Astrocyte (in vitro differentiated cells and primary cell): ENCODE measurements around the gene PRKRA. TPM values are rescaled to one million over a fixed set of nuclear protein-coding genes. Genes with fewer than 3 reads are reported as not detected.
A peak's percentile ranks its signal among the peaks of the same experiment; 100 is the strongest.

ENCODE experiments used
- DNase-seq: peaks from one replicate; pipeline ENCODE4 v3.0.0-alpha.2; 2010; ENCODE audit warnings: low read depth
- FAIRE-seq: peaks from 2 replicates; lab custom pipeline; 2011; peaks lifted over from hg19 to GRCh38; lab: Jason Lieb, UNC
- H2AFZ ChIP-seq: 2 replicates; pipeline ENCODE4 v1.6.0; 2012; ENCODE audit warnings: low read depth, low read length, inconsistent platforms
- H3K27ac ChIP-seq: 2 replicates; pipeline ENCODE4 v1.5.1; 2011; ENCODE audit warnings: low read depth, low read length, inconsistent platforms
- H3K27me3 ChIP-seq: 2 replicates; pipeline ENCODE4 v1.6.0; 2011; ENCODE audit warnings: low read length, inconsistent platforms; ENCODE audit not compliant: insufficient read depth
- H3K36me3 ChIP-seq: 2 replicates; pipeline ENCODE4 v1.5.1; 2011; ENCODE audit warnings: low read length, inconsistent platforms; ENCODE audit not compliant: insufficient read depth
- H3K4me1 ChIP-seq: 2 replicates; pipeline ENCODE4 v1.5.1; 2011; ENCODE audit warnings: low read length, inconsistent platforms; ENCODE audit not compliant: insufficient read depth
- H3K4me2 ChIP-seq: 2 replicates; pipeline ENCODE4 v1.6.0; 2012; ENCODE audit warnings: low read length, inconsistent platforms
- H3K4me3 ChIP-seq: 2 replicates; pipeline ENCODE4 v1.5.1; 2011; ENCODE audit warnings: low read depth, mild to moderate bottlenecking, low read length, inconsistent platforms; ENCODE audit not compliant: insufficient read depth
- H3K79me2 ChIP-seq: 2 replicates; pipeline ENCODE4 v1.6.0; 2012; ENCODE audit warnings: mild to moderate bottlenecking, low read length, inconsistent platforms; ENCODE audit not compliant: insufficient read depth
- H3K9ac ChIP-seq: 2 replicates; pipeline ENCODE4 v1.6.0; 2012; ENCODE audit warnings: mild to moderate bottlenecking, low read length, inconsistent platforms
- H3K9me3 ChIP-seq: 2 replicates; pipeline ENCODE4 v1.5.1; 2012; ENCODE audit warnings: low read depth, mild to moderate bottlenecking, low read length, inconsistent platforms; ENCODE audit not compliant: insufficient read depth
- H4K20me1 ChIP-seq: 2 replicates; pipeline ENCODE4 v1.6.0; 2012; ENCODE audit warnings: low read length, inconsistent platforms; ENCODE audit not compliant: insufficient read depth
- H3K27ac Mint-ChIP-seq: one replicate; pipeline ENCODE4 v1.8.0; 2021; ENCODE audit warnings: mild to moderate bottlenecking, mixed read lengths; ENCODE audit not compliant: unreplicated experiment
- H3K27me3 Mint-ChIP-seq: one replicate; pipeline ENCODE4 v1.8.0; 2021; ENCODE audit warnings: low read depth, mixed read lengths; ENCODE audit not compliant: unreplicated experiment
- H3K36me3 Mint-ChIP-seq: one replicate; pipeline ENCODE4 v1.8.0; 2021; ENCODE audit warnings: low read depth, mixed read lengths; ENCODE audit not compliant: unreplicated experiment
- H3K4me1 Mint-ChIP-seq: one replicate; pipeline ENCODE4 v1.8.0; 2021; ENCODE audit warnings: low read depth, mixed read lengths; ENCODE audit not compliant: unreplicated experiment
- H3K4me3 Mint-ChIP-seq: one replicate; pipeline ENCODE4 v1.8.0; 2021; ENCODE audit warnings: mild to moderate bottlenecking, moderate library complexity, mixed read lengths; ENCODE audit not compliant: unreplicated experiment
- H3K9me3 Mint-ChIP-seq: one replicate; pipeline ENCODE4 v1.8.0; 2021; ENCODE audit warnings: mild to moderate bottlenecking, mixed read lengths; ENCODE audit not compliant: unreplicated experiment
- CTCF ChIP-seq: IDR thresholded peaks from 2 replicates; pipeline ENCODE4 v1.5.1; 2011; ENCODE audit warnings: low read depth, mild to moderate bottlenecking, inconsistent platforms, low read length, moderate library complexity; ENCODE audit not compliant: insufficient read depth
- EZH2 ChIP-seq: IDR thresholded peaks from 2 replicates; pipeline ENCODE4 v1.6.1; 2012; ENCODE audit warnings: mild to moderate bottlenecking, low read length, inconsistent platforms; ENCODE audit not compliant: insufficient read depth
- total RNA-seq: library from RNA; stranded (reverse); gene quantifications from 2 replicates; pipeline ENCODE4 v1.2.1, GENCODE V29; 2021

The PRKRA gene
- total RNA-seq, 1 donor from 2014 or later = 43.2 TPM

- Histone ChIP-seq H3K4me2 (no peak overlapping the region), H4K20me1 (peaks cover 3% of the 10 kb centered on the region), H3K79me2 (no peaks in the 10 kb centered on the region), H3K9me3 (no peaks in the 10 kb centered on the region), H3K9ac (no peak overlapping the region), H3K27me3 (no peaks in the 10 kb centered on the region), H3K27ac (no peak overlapping the region), H3K36me3 (peaks cover 56% of the 10 kb centered on the region), H3K4me3 (no peak overlapping the region), H3K4me1 (no peaks in the 10 kb centered on the region), H2AFZ (no peak overlapping the region)
- FAIRE-seq (peak; percentile 17), DNase-seq (no peak)
- Mint-ChIP-seq H3K9me3 (no peaks in the 10 kb centered on the region), H3K4me3 (no peak overlapping the region), H3K27me3 (no peaks in the 10 kb centered on the region), H3K36me3 (peaks cover 7% of the 10 kb centered on the region), H3K4me1 (peaks cover 2% of the 10 kb centered on the region), H3K27ac (no peak overlapping the region)
- no peak for TF ChIP-seq CTCF
- TF ChIP-seq EZH2 = no peak
These were observed 47.2 kb upstream of the PRKRA start for GRCh38 chr2:178498137-178498536.

GRCh38 chr2:178496049-178496448, 45.1 kb upstream of the PRKRA start:
- H3K9me3 Mint-ChIP-seq = no peaks in the 10 kb centered on the region

More at GRCh38 chr2:178496049-178496448, 45.1 kb upstream of the PRKRA start:
- no peaks in the 10 kb centered on the region for H3K27me3 Mint-ChIP-seq
- FAIRE-seq (no peak), DNase-seq (no peak)
- H3K36me3 Mint-ChIP-seq = peaks cover 10% of the 10 kb centered on the region
- no peak overlapping the region for H3K27ac ChIP-seq
- H3K36me3 ChIP-seq = peaks cover 47% of the 10 kb centered on the region
- H3K79me2 ChIP-seq = no peaks in the 10 kb centered on the region
- no peaks in the 10 kb centered on the region for H3K4me1 ChIP-seq
- H3K4me3 ChIP-seq = no peak overlapping the region
- no peak overlapping the region for H3K9ac ChIP-seq
- TF ChIP-seq EZH2 (no peak), CTCF (no peak)
- no peaks in the 10 kb centered on the region for H3K27me3 ChIP-seq
- H3K27ac Mint-ChIP-seq = no peak overlapping the region
- H3K4me3 Mint-ChIP-seq = no peak overlapping the region
- peaks cover 3% of the 10 kb centered on the region for H4K20me1 ChIP-seq
- peaks cover 2% of the 10 kb centered on the region for H3K4me1 Mint-ChIP-seq
- no peak overlapping the region for H2AFZ ChIP-seq
- no peak overlapping the region for H3K4me2 ChIP-seq
- H3K9me3 ChIP-seq = no peaks in the 10 kb centered on the region
